Keratinocyte (primary cell): ENCODE data around the gene CDC42BPG. TPM values are rescaled to one million over a fixed set of nuclear protein-coding genes. Genes with fewer than 3 reads are reported as not detected.

Source experiments
- DNase-seq: peaks from one replicate; pipeline ENCODE4 v3.0.0-alpha.2; 2011; ENCODE audit warnings: low read depth, missing footprints, low spot score
- FAIRE-seq: peaks from 2 replicates; lab custom pipeline; 2011; peaks lifted over from hg19 to GRCh38; lab: Jason Lieb, UNC
- H2AFZ ChIP-seq: 2 replicates; pipeline ENCODE4 v1.6.0; 2012; ENCODE audit warnings: low read length, control low read depth, inconsistent platforms; ENCODE audit not compliant: control insufficient read depth
- H3K27ac ChIP-seq: 2 replicates; pipeline ENCODE4 v1.5.1; 2011; ENCODE audit warnings: low read length; ENCODE audit not compliant: control insufficient read depth, insufficient read depth
- H3K27me3 ChIP-seq: 3 replicates; pipeline ENCODE4 v1.6.0; 2011; ENCODE audit warnings: low read length; ENCODE audit not compliant: control insufficient read depth, insufficient read depth; ENCODE audit errors: extremely low read depth
- H3K36me3 ChIP-seq, 2 experiments: 2 replicates in 1 of 2; 3 replicates in 1 of 2; pipeline ENCODE4 v1.5.1; 2011; ENCODE audit warnings: low read length in 2 of 2, mild to moderate bottlenecking in 1 of 2; ENCODE audit not compliant: control insufficient read depth in 2 of 2, insufficient read depth in 2 of 2; ENCODE audit errors: extremely low read depth in 1 of 2
- H3K4me1 ChIP-seq: 3 replicates; pipeline ENCODE4 v1.5.1; 2011; ENCODE audit warnings: low read length; ENCODE audit not compliant: control insufficient read depth, insufficient read depth; ENCODE audit errors: extremely low read depth
- H3K4me2 ChIP-seq: 3 replicates; pipeline ENCODE4 v1.6.0; 2011; ENCODE audit warnings: low read depth, low read length; ENCODE audit not compliant: control insufficient read depth, insufficient read depth; ENCODE audit errors: extremely low read depth
- H3K4me3 ChIP-seq, 3 experiments: fragments of 200-600 bp in 1 of 3; sonication (generic) in 1 of 3; 2 replicates in 2 of 3; 3 replicates in 1 of 3; pipeline ENCODE4 v1.5.1; 2011 to 2016; ENCODE audit warnings: low read length in 3 of 3, mild to moderate bottlenecking in 3 of 3, control low read depth in 2 of 3, inconsistent platforms in 1 of 3, low read depth in 1 of 3, mixed read lengths in 1 of 3, mixed run types in 1 of 3, moderate library complexity in 1 of 3; ENCODE audit not compliant: control insufficient read depth in 2 of 3, insufficient read depth in 2 of 3; ENCODE audit errors: extremely low read depth in 1 of 3
- H3K79me2 ChIP-seq: 2 replicates; pipeline ENCODE4 v1.6.0; 2012; ENCODE audit warnings: low read length; ENCODE audit not compliant: control insufficient read depth, insufficient read depth
- H3K9ac ChIP-seq: 3 replicates; pipeline ENCODE4 v1.6.0; 2011; ENCODE audit warnings: low read length; ENCODE audit not compliant: control insufficient read depth, insufficient read depth; ENCODE audit errors: extremely low read depth
- H3K9me1 ChIP-seq: 3 replicates; pipeline ENCODE4 v1.6.0; 2011; ENCODE audit warnings: low read length; ENCODE audit not compliant: control insufficient read depth, insufficient read depth; ENCODE audit errors: extremely low read depth
- H3K9me3 ChIP-seq: 2 replicates; pipeline ENCODE4 v1.5.1; 2012; ENCODE audit warnings: low read depth, low read length; ENCODE audit not compliant: control insufficient read depth
- H4K20me1 ChIP-seq: 3 replicates; pipeline ENCODE4 v1.6.0; 2011; ENCODE audit warnings: low read length; ENCODE audit not compliant: control insufficient read depth, insufficient read depth; ENCODE audit errors: extremely low read depth
- EZH2 ChIP-seq: IDR thresholded peaks from one replicate; pipeline ENCODE4 v1.6.1; 2012; ENCODE audit warnings: inconsistent platforms, mild to moderate bottlenecking, low read length, moderate library complexity
- dilution Hi-C: fragments of 300-500 bp; cut with MboI; formaldehyde crosslinking; loops from one replicate; pipeline ENCODE4 v1.7.0; 2020; ENCODE audit warnings: low sequenced_read_pairs; ENCODE audit not compliant: extremely low pct_ligation_motif_present
- polyA plus RNA-seq, 5 experiments: library from polyadenylated mRNA; depleted of rRNA in 3 of 5; stranded (reverse) in 3 of 5; stranded (forward) in 1 of 5; unstranded in 1 of 5; fragments of >200 nt; gene quantifications; 1 replicate in 1 of 5; 2 replicates in 3 of 5; 3 replicates in 1 of 5; pipeline versions ENCODE4 v1.2.1 to v1.2.3, GENCODE V29; 2011 to 2012; ENCODE audit warnings: missing spikeins in 2 of 5, low read depth in 1 of 5, low replicate concordance in 1 of 5
- TF ChIP-seq, protein P1 (sequence below), 3 experiments: IDR thresholded peaks in 1 of 3; conservative IDR thresholded peaks in 1 of 3; optimal IDR thresholded peaks in 1 of 3; 2 replicates in 2 of 3; 3 replicates in 1 of 3; pipeline versions ENCODE3 to v1.5.1; 2011; ENCODE audit warnings: low read length in 3 of 3, mild to moderate bottlenecking in 3 of 3, moderate library complexity in 2 of 3, control low read depth in 1 of 3, inconsistent platforms in 1 of 3; ENCODE audit not compliant: insufficient read depth in 2 of 3; ENCODE audit errors: extremely low read depth in 1 of 3

The CDC42BPG gene
- polyA plus RNA-seq, 1 donor (not counting 4 experiments of a cell fraction or from before 2014, with no cell fraction given) = 2.5 TPM

DNA sequence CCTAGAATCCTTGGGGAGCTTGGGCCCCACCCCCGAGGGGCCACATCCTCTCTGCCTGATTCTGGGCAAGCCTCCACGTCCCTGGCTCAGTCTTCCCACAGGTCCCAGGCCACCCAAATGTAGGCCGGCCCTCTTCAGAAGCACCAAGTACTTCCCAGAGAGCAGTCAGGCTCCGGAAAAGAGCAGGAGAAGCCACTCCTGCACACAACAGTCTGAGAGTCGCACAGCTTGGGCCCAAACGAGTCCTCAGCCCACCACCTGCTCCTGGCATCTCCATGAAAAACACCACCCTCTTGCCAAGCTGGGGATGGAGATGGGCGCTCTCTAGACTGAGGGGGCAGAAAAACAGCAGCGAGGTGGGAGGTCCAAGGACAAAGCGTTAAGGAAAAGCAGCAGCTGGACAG is 18.5 kb upstream of the CDC42BPG start:
- FAIRE-seq = no peak
- no peak overlapping the region for H3K27ac ChIP-seq
- H3K9me1 ChIP-seq = peaks cover 5% of the 10 kb centered on the region
- H2AFZ ChIP-seq = no peak overlapping the region
- DNase-seq = no peak
- H3K79me2 ChIP-seq = peaks cover 79% of the 10 kb centered on the region
- H3K4me2 ChIP-seq = no peak overlapping the region
- H3K4me1 ChIP-seq = peaks cover 51% of the 10 kb centered on the region
- TF ChIP-seq EZH2 = no peak
- TF ChIP-seq, protein P1, sequence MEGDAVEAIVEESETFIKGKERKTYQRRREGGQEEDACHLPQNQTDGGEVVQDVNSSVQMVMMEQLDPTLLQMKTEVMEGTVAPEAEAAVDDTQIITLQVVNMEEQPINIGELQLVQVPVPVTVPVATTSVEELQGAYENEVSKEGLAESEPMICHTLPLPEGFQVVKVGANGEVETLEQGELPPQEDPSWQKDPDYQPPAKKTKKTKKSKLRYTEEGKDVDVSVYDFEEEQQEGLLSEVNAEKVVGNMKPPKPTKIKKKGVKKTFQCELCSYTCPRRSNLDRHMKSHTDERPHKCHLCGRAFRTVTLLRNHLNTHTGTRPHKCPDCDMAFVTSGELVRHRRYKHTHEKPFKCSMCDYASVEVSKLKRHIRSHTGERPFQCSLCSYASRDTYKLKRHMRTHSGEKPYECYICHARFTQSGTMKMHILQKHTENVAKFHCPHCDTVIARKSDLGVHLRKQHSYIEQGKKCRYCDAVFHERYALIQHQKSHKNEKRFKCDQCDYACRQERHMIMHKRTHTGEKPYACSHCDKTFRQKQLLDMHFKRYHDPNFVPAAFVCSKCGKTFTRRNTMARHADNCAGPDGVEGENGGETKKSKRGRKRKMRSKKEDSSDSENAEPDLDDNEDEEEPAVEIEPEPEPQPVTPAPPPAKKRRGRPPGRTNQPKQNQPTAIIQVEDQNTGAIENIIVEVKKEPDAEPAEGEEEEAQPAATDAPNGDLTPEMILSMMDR (optimal IDR thresholded peaks at IDR 0.05 in 1 of 3, IDR thresholded peaks at IDR 0.05 in 1 of 3, conservative IDR thresholded peaks at IDR 0.05 in 1 of 3; ENCODE audit: extremely low read depth in 1 of 3, insufficient read depth in 2 of 3, low read length in 3 of 3) = no peak
- peaks cover 21 to 22% of the 10 kb centered on the region in 2 experiments for H3K36me3 ChIP-seq
- no peaks in the 10 kb centered on the region for H3K27me3 ChIP-seq
- H3K9me3 ChIP-seq = no peaks in the 10 kb centered on the region
- no peak overlapping the region for H3K9ac ChIP-seq
- no peak overlapping the region for H3K4me3 ChIP-seq
- peaks cover 3% of the 10 kb centered on the region for H4K20me1 ChIP-seq
- dilution Hi-C loops = no loop called here

DNA sequence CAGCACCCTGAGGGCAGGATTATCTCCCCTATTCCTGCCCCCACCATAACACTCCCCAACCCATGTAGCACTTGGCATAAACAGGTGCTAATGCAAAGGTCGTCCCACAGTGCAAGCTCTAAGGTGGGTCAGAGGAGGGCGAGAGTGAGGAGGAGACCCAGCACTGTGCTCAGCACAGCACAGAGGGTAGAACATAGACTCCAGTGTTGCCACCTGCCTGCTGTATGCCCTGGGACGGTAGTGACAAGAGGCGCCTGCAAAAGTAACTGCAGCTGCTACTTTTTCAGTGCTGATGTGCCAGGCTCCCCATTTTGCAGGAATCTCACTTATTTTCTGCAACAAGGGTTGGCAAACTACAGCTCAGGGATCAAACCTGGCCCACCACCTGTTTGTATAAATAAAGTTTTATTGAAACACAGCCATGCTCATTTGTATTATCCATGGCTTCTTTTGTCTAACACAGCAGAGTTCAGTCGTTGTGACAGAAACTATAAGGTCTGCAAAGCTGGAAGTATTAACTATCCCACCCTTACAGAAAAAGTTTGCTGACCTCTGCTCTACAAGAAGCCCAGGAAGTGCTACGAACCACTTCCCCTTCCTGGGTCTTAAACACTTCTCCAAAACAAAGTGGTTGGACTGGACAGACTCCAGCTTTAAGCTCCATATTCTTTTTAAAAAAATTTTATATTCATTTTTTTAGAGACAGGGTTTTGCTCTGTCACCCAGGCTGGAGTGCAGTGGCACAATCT is 16.9 kb upstream of the CDC42BPG start:
- Histone ChIP-seq H3K9me1 (peaks cover 3% of the 10 kb centered on the region), H3K9ac (no peak overlapping the region), H3K27ac (no peak overlapping the region), H3K4me1 (peaks cover 48% of the 10 kb centered on the region), H3K4me2 (no peak overlapping the region), H4K20me1 (peaks cover 3% of the 10 kb centered on the region), H3K4me3 (no peak overlapping the region), H3K79me2 (peaks cover 69% of the 10 kb centered on the region), H3K27me3 (no peaks in the 10 kb centered on the region), H3K36me3 (peaks cover 23% of the 10 kb centered on the region in 2 experiments), H3K9me3 (no peaks in the 10 kb centered on the region), H2AFZ (no peak overlapping the region)
- DNase-seq (no peak), FAIRE-seq (no peak)
- dilution Hi-C loops = no loop called here
- no peak for TF ChIP-seq EZH2
- TF ChIP-seq, protein P1 (optimal IDR thresholded peaks at IDR 0.05 in 1 of 3, IDR thresholded peaks at IDR 0.05 in 1 of 3, conservative IDR thresholded peaks at IDR 0.05 in 1 of 3; ENCODE audit: extremely low read depth in 1 of 3, insufficient read depth in 2 of 3, low read length in 3 of 3) = no peak
